HL-60 (cell line): ENCODE data around the gene ADO.

Experiments
- POLR2AphosphoS5 ChIP-seq: IDR thresholded peaks from 2 replicates; pipeline ENCODE4 v1.6.1; 2012; ENCODE audit warnings: low read depth
- TF ChIP-seq, protein P1 (sequence below): IDR thresholded peaks from one replicate; pipeline ENCODE4 v1.5.1; 2011; ENCODE audit warnings: low read length, control low read depth, inconsistent platforms; ENCODE audit not compliant: insufficient read depth

DNA sequence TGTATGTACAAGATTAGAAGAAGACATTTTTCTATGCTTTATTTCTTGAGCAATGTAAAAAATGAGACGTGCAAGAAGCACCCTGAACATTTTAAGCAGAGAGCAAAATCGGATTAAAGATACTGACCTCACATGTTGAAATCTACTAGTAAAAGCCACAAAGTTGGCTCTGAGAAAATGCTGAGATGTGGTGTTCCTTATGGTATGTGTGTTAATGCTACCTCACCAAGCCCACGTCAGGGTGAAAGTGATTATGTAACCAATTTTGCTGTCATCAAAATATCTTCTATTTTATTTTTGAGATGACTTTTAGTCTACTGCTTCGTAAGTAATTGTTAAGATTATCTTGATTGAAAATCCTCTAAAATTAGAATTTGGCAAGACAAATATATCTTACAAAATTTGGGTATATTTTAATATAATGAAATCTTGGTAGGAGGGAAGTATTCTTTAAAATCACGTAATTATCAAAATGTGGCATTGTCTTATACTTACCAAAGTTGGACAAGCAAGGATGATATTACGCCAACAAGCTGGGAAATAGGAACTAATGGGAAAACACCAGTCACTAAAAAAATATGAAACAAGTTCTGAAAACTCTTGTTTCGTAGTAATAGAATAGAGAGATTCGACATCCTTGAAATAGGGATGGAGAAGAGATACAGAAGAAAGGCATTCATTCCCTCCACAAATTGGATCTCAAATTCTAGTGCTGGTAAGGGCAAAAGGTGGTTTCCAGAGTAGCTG is 5.8 kb downstream of the ADO start:
- TF ChIP-seq, protein P1, sequence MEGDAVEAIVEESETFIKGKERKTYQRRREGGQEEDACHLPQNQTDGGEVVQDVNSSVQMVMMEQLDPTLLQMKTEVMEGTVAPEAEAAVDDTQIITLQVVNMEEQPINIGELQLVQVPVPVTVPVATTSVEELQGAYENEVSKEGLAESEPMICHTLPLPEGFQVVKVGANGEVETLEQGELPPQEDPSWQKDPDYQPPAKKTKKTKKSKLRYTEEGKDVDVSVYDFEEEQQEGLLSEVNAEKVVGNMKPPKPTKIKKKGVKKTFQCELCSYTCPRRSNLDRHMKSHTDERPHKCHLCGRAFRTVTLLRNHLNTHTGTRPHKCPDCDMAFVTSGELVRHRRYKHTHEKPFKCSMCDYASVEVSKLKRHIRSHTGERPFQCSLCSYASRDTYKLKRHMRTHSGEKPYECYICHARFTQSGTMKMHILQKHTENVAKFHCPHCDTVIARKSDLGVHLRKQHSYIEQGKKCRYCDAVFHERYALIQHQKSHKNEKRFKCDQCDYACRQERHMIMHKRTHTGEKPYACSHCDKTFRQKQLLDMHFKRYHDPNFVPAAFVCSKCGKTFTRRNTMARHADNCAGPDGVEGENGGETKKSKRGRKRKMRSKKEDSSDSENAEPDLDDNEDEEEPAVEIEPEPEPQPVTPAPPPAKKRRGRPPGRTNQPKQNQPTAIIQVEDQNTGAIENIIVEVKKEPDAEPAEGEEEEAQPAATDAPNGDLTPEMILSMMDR: no peak
- no peak for TF ChIP-seq POLR2AphosphoS5
